CD4-positive, alpha-beta T cell treated with Interleukin-17A for 4 hours (primary cell): ENCODE measurements around the gene CCSER1.
"Not testable (repeated sequence)": the region's sequence is repeated elsewhere in the genome, so short reads cannot be mapped to it uniquely, and the experiment has no call there.

ENCODE experiments used
- DNase-seq: peaks from one replicate; pipeline ENCODE4 v3.0.0-alpha.2; 2020; ENCODE audit warnings: mixed read lengths

CCSER1 gene

GRCh38 chr4:90730752-90731151, 603.6 kb downstream of the CCSER1 start:
- DNase-seq: no peak

- no peak for DNase-seq
These were observed 606.0 kb downstream of the CCSER1 start for GRCh38 chr4:90733211-90733610.

- no peak for DNase-seq
These were observed 618.0 kb downstream of the CCSER1 start for GRCh38 chr4:90745176-90745575.

GRCh38 chr4:90753068-90753467, 625.9 kb downstream of the CCSER1 start:
- no peak for DNase-seq

GRCh38 chr4:90757534-90758060, 630.4 kb downstream of the CCSER1 start:
- no peak for DNase-seq

GRCh38 chr4:90760059-90760458, 632.9 kb downstream of the CCSER1 start:
- DNase-seq: no peak

GRCh38 chr4:90766837-90767236, 639.6 kb downstream of the CCSER1 start:
- no peak for DNase-seq

GRCh38 chr4:90769251-90769650, 642.1 kb downstream of the CCSER1 start:
- no peak for DNase-seq

- DNase-seq: no peak
These were observed 653.0 kb downstream of the CCSER1 start for GRCh38 chr4:90780193-90780592.

GRCh38 chr4:90786602-90787001, 659.4 kb downstream of the CCSER1 start:
- DNase-seq: no peak

GRCh38 chr4:90792696-90793095, 665.5 kb downstream of the CCSER1 start:
- no peak for DNase-seq

- no peak for DNase-seq
These were observed 671.8 kb downstream of the CCSER1 start for GRCh38 chr4:90798948-90799347.

GRCh38 chr4:90799895-90800294, 672.7 kb downstream of the CCSER1 start:
- DNase-seq: no peak

GRCh38 chr4:90815569-90815968, 688.4 kb downstream of the CCSER1 start:
- no peak for DNase-seq

- DNase-seq: no peak
These were observed 689.6 kb downstream of the CCSER1 start for GRCh38 chr4:90816754-90817153.

- no peak for DNase-seq
These were observed 697.3 kb downstream of the CCSER1 start for GRCh38 chr4:90824266-90825150.

GRCh38 chr4:90825849-90826248, 698.7 kb downstream of the CCSER1 start:
- DNase-seq: no peak

GRCh38 chr4:90833706-90834105, 706.5 kb downstream of the CCSER1 start:
- DNase-seq: no peak

- DNase-seq: no peak
These were observed 710.0 kb downstream of the CCSER1 start for GRCh38 chr4:90837241-90837640.

GRCh38 chr4:90838859-90839258, 711.7 kb downstream of the CCSER1 start:
- DNase-seq: not testable (repeated sequence)

- no peak for DNase-seq
These were observed 713.1 kb downstream of the CCSER1 start for GRCh38 chr4:90840291-90840690.

- no peak for DNase-seq
These were observed 713.6 kb downstream of the CCSER1 start for GRCh38 chr4:90840828-90841227.

GRCh38 chr4:90841676-90842075, 714.5 kb downstream of the CCSER1 start:
- no peak for DNase-seq

- DNase-seq: no peak
These were observed 715.8 kb downstream of the CCSER1 start for GRCh38 chr4:90842960-90843359.

- DNase-seq: no peak
These were observed 717.0 kb downstream of the CCSER1 start for GRCh38 chr4:90844241-90844640.
